HCT116 (cell line): Measurements from ENCODE around the gene RBP2. TPM values are rescaled to one million over a fixed set of nuclear protein-coding genes. Genes with fewer than 3 reads are reported as not detected.

Source experiments
- ATAC-seq: fragments of 200-7000 bp; cut with Tn5 transposase; 2 replicates; pipeline ENCODE4 v1.9.1; 2020; ENCODE audit warnings: mild to moderate bottlenecking, moderate library complexity
- BruUV-seq: library from RNA; stranded (reverse); fragments of 400-500 nt; replicated peaks from 2 replicates; lab custom pipeline; 2021; lab: Mats Ljungman, UMichigan
- CTCF ChIA-PET: fragments of 300-600 bp; sonication (Branson Sonifier 250); formaldehyde crosslinking; loops from one replicate; lab custom pipeline; 2021; ENCODE audit warnings: antibody characterized with exemption; lab: Charles Lee
- POLR2A ChIA-PET: fragments of 300-600, 350-600 bp; sonication (Branson Sonifier 250); formaldehyde crosslinking; loops from one replicate; lab custom pipeline; 2021; ENCODE audit warnings: antibody characterized with exemption; lab: Charles Lee
- RAD21 ChIA-PET, 2 experiments: fragments of 300-600 bp; sonication (Branson Sonifier 250); formaldehyde crosslinking; loops; one replicate each; lab custom pipeline; 2023; ENCODE audit warnings: low total read pairs in 2 of 2; ENCODE audit not compliant: uncharacterized antibody in 2 of 2, unreplicated experiment in 2 of 2, low non-redundant PET in 1 of 2; lab: Charles Lee
- DNase-seq: peaks from one replicate; pipeline ENCODE4 v3.0.0-alpha.2; 2010; ENCODE audit warnings: low read depth, low spot score
- H2AFZ ChIP-seq: fragments of 200-600 bp; shearing (Covaris generic), sonication (generic); 2 replicates; pipeline ENCODE4 v1.6.1; 2017; ENCODE audit warnings: low read depth, mixed run types, mixed read lengths, antibody characterized with exemption, low read length; ENCODE audit not compliant: poor library complexity, severe bottlenecking
- H3K27ac ChIP-seq: 2 replicates; pipeline ENCODE4 v1.5.1; 2012; ENCODE audit warnings: low read depth, low read length
- H3K27me3 ChIP-seq: fragments of 200-600 bp; sonication (generic); 2 replicates; pipeline ENCODE4 v1.6.1; 2016; ENCODE audit warnings: mixed run types, low read length, mixed read lengths; ENCODE audit not compliant: insufficient read depth
- H3K36me3 ChIP-seq, 2 experiments: fragments of 200-500 bp in 1 of 2; fragments of 200-600 bp in 1 of 2; sonication (Bioruptor generic) in 1 of 2; sonication (generic) in 1 of 2; 2 replicates each; pipeline versions ENCODE4 v1.5.1 to v1.6.1; 2014 to 2016; ENCODE audit warnings: low read length in 2 of 2, inconsistent platforms in 1 of 2, mixed read lengths in 1 of 2, mixed run types in 1 of 2; ENCODE audit not compliant: insufficient read depth in 2 of 2, control insufficient read depth in 1 of 2
- H3K4me1 ChIP-seq, 2 experiments: fragments of 200-600 bp in 1 of 2; sonication (generic) in 1 of 2; 2 replicates each; pipeline versions ENCODE4 v1.5.1 to v1.6.1; 2012 to 2017; ENCODE audit warnings: low read length in 2 of 2, inconsistent platforms in 1 of 2, mild to moderate bottlenecking in 1 of 2, mixed read lengths in 1 of 2, mixed run types in 1 of 2, moderate library complexity in 1 of 2; ENCODE audit not compliant: insufficient read depth in 2 of 2, control insufficient read depth in 1 of 2
- H3K4me2 ChIP-seq: fragments of 200-600 bp; sonication (generic); 2 replicates; pipeline ENCODE4 v1.6.1; 2017; ENCODE audit warnings: mixed run types, low read length, mixed read lengths
- H3K4me3 ChIP-seq, 2 experiments: fragments of 200-600 bp in 1 of 2; sonication (generic) in 1 of 2; replicated peaks in 1 of 2; 2 replicates each; pipeline ENCODE4 v1.5.1; 2011 to 2016; ENCODE audit warnings: low read length in 2 of 2, control low read depth in 1 of 2, low read depth in 1 of 2, mild to moderate bottlenecking in 1 of 2, mixed read lengths in 1 of 2, mixed run types in 1 of 2
- H3K79me2 ChIP-seq: fragments of 200-600 bp; sonication (generic); 2 replicates; pipeline ENCODE4 v1.6.1; 2017; ENCODE audit warnings: mild to moderate bottlenecking, mixed run types, low read length, moderate library complexity, mixed read lengths; ENCODE audit not compliant: insufficient read depth
- H3K9ac ChIP-seq: fragments of 200-600 bp; sonication (generic); 2 replicates; pipeline ENCODE4 v1.6.1; 2016; ENCODE audit warnings: low read length, mixed read lengths
- H3K9me2 ChIP-seq: fragments of 200-600 bp; sonication (generic), shearing (Covaris generic); 2 replicates; pipeline ENCODE4 v1.6.1; 2017; ENCODE audit warnings: mixed run types, mild to moderate bottlenecking, moderate library complexity; ENCODE audit not compliant: insufficient read depth
- H3K9me3 ChIP-seq, 2 experiments: fragments of 200-500 bp in 1 of 2; fragments of 200-600 bp in 1 of 2; sonication (Bioruptor generic) in 1 of 2; sonication (generic) in 1 of 2; 2 replicates each; pipeline ENCODE4 v1.6.1; 2014 to 2017; ENCODE audit warnings: low read length in 2 of 2, mixed read lengths in 2 of 2, inconsistent platforms in 1 of 2, low read depth in 1 of 2, mild to moderate bottlenecking in 1 of 2, mixed run types in 1 of 2, moderate library complexity in 1 of 2; ENCODE audit not compliant: control insufficient read depth in 1 of 2, insufficient read depth in 1 of 2
- H4K20me1 ChIP-seq: fragments of 200-600 bp; sonication (generic), shearing (Covaris generic); 2 replicates; pipeline ENCODE4 v1.6.1; 2017; ENCODE audit warnings: mixed run types, mild to moderate bottlenecking, moderate library complexity; ENCODE audit not compliant: insufficient read depth
- ATF3 ChIP-seq: IDR thresholded peaks from 2 replicates; pipeline ENCODE4 v1.6.1; 2012
- CBX3 ChIP-seq: IDR thresholded peaks from 2 replicates; pipeline ENCODE4 v1.6.1; 2012; ENCODE audit warnings: low read depth
- CTCF ChIP-seq, 3 experiments: fragments of 200-600 bp in 1 of 3; sonication (generic) in 1 of 3; IDR thresholded peaks in 2 of 3; conservative IDR thresholded peaks in 1 of 3; 2 replicates each; pipeline ENCODE4 v1.5.1; 2012 to 2017; ENCODE audit warnings: low read depth in 2 of 3, low read length in 2 of 3, antibody characterized with exemption in 1 of 3, borderline replicate concordance in 1 of 3, control low read depth in 1 of 3, mild to moderate bottlenecking in 1 of 3, mixed read lengths in 1 of 3, mixed run types in 1 of 3, moderate library complexity in 1 of 3; ENCODE audit not compliant: insufficient read depth in 1 of 3
- EGR1 ChIP-seq: IDR thresholded peaks from 2 replicates; pipeline ENCODE4 v1.6.1; 2012; ENCODE audit warnings: low read depth
- ELF1 ChIP-seq: IDR thresholded peaks from 2 replicates; pipeline ENCODE4 v1.6.1; 2012; ENCODE audit warnings: low read depth, borderline replicate concordance
- EZH2 ChIP-seq: fragments of 200-600 bp; sonication (generic); IDR thresholded peaks from 2 replicates; pipeline ENCODE4 v1.6.1; 2017; ENCODE audit warnings: antibody characterized with exemption, mixed run types
- EZH2phosphoT487 ChIP-seq: fragments of 200-600 bp; IDR thresholded peaks from 2 replicates; pipeline ENCODE4 v1.6.1; 2018; ENCODE audit warnings: antibody characterized with exemption, borderline replicate concordance
- FOSL1 ChIP-seq: IDR thresholded peaks from 2 replicates; pipeline ENCODE4 v1.6.1; 2012; ENCODE audit warnings: low read depth
- POLR2A ChIP-seq: IDR thresholded peaks from 2 replicates; pipeline ENCODE4 v1.7.0; 2011; ENCODE audit warnings: borderline replicate concordance; ENCODE audit not compliant: insufficient read depth, insufficient read length; ENCODE audit errors: extremely low read depth
- SP1 ChIP-seq: IDR thresholded peaks from 2 replicates; pipeline ENCODE4 v1.6.1; 2012; ENCODE audit warnings: low read depth
- TCF7L2 ChIP-seq: IDR thresholded peaks from 2 replicates; pipeline ENCODE4 v1.7.0; 2011; ENCODE audit warnings: borderline replicate concordance, inconsistent platforms; ENCODE audit not compliant: insufficient read depth, insufficient read length; ENCODE audit errors: extremely low read depth
- ZBTB33 ChIP-seq: IDR thresholded peaks from 2 replicates; pipeline ENCODE4 v1.6.1; 2011; ENCODE audit warnings: mild to moderate bottlenecking, low read length, moderate library complexity; ENCODE audit not compliant: insufficient replicate concordance; ENCODE audit errors: extremely low read depth
- ZFX ChIP-seq: fragments of 450-650 bp; IDR thresholded peaks from 2 replicates; pipeline ENCODE4 v1.6.1; 2017
- intact Hi-C: fragments of 100-400 bp; cut with micrococcal nuclease; formaldehyde crosslinking; loops from 2 replicates; pipeline ENCODE4 v1.10.0; 2022
- total RNA-seq: library from RNA; stranded (reverse); gene quantifications from one replicate; pipeline ENCODE4 v1.2.1, GENCODE V29; 2021; ENCODE audit not compliant: unreplicated experiment
- TF ChIP-seq, protein P1 (sequence below): IDR thresholded peaks from 2 replicates; pipeline ENCODE4 v1.6.1; 2012

RBP2 gene
- total RNA-seq, 1 experiment from 2014 or later: not detected

GRCh38 chr3:139443186-139443585 lies 33.1 kb downstream of the RBP2 start:
- ChIA-PET RAD21 (no interaction called here), CTCF (no interaction called here), POLR2A (no interaction called here)
- no peaks in the 10 kb centered on the region for H3K36me3 ChIP-seq
- no TSS peak for BruUV-seq
- no peak overlapping the region for H3K27ac ChIP-seq
- H3K9ac ChIP-seq: no peak overlapping the region
- TF ChIP-seq CTCF (IDR thresholded peaks at IDR 0.05 in 2 of 3, conservative IDR thresholded peaks at IDR 0.05 in 1 of 3; ENCODE audit: borderline replicate concordance in 1 of 3, insufficient read depth in 1 of 3, low read depth in 2 of 3, low read length in 2 of 3) (no peak), ELF1 (no peak), ZBTB33 (no peak)
- no peaks in the 10 kb centered on the region; the same call in 1 of the 2 replicates for H3K27me3 ChIP-seq
- no peak for ATAC-seq
- H3K9me2 ChIP-seq: no peaks in the 10 kb centered on the region
- H4K20me1 ChIP-seq: no peaks in the 10 kb centered on the region
- H3K79me2 ChIP-seq: no peaks in the 10 kb centered on the region
- intact Hi-C loops: no loop called here
- no peak overlapping the region for H3K4me3 ChIP-seq
- H3K9me3 ChIP-seq: no peaks in the 10 kb centered on the region
- H3K4me1 ChIP-seq: no peaks in the 10 kb centered on the region
- H2AFZ ChIP-seq: no peak overlapping the region
- H3K4me2 ChIP-seq: no peak overlapping the region
- no peak for DNase-seq

GRCh38 chr3:139441656-139442055 lies 34.7 kb downstream of the RBP2 start:
- Histone ChIP-seq H3K27ac (no peak overlapping the region), H2AFZ (no peak overlapping the region), H3K4me2 (no peak overlapping the region), H3K9me2 (no peaks in the 10 kb centered on the region), H4K20me1 (no peaks in the 10 kb centered on the region), H3K79me2 (no peaks in the 10 kb centered on the region), H3K27me3 (no peaks in the 10 kb centered on the region), H3K9ac (no peak overlapping the region), H3K4me3 (no peak overlapping the region), H3K36me3 (no peaks in the 10 kb centered on the region), H3K4me1 (no peaks in the 10 kb centered on the region), H3K9me3 (no peaks in the 10 kb centered on the region)
- ChIA-PET RAD21 (no interaction called here), POLR2A (interaction anchor here (0.6 kb wide), 1 partner anchor 16 kb away, joined by 3 read pairs; no protein-coding TSS in a partner anchor), CTCF (no interaction called here)
- intact Hi-C loops: no loop called here
- no peak for ATAC-seq
- no TSS peak for BruUV-seq
- DNase-seq: no peak
- TF ChIP-seq POLR2A: no peak
- TF ChIP-seq EGR1: no peak
- no peak for TF ChIP-seq SP1
- TF ChIP-seq EZH2phosphoT487: no peak
- TF ChIP-seq ZFX: no peak
- no peak for TF ChIP-seq CBX3
- no peak for TF ChIP-seq EZH2
- TF ChIP-seq, protein P1, sequence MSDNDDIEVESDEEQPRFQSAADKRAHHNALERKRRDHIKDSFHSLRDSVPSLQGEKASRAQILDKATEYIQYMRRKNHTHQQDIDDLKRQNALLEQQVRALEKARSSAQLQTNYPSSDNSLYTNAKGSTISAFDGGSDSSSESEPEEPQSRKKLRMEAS: no peak
- TF ChIP-seq FOSL1: no peak
- TF ChIP-seq ATF3: no peak
- TF ChIP-seq ELF1: no peak
- no peak for TF ChIP-seq TCF7L2
